Astrocyte (in vitro differentiated cells and primary cell): ENCODE results near the gene SCAI. TPM values are rescaled to one million over a fixed set of nuclear protein-coding genes. Genes with fewer than 3 reads are reported as not detected.
"Not testable (repeated sequence)": the region's sequence is repeated elsewhere in the genome, so short reads cannot be mapped to it uniquely, and the experiment has no call there.

ENCODE experiments used
- DNase-seq: peaks from one replicate; pipeline ENCODE4 v3.0.0-alpha.2; 2010; ENCODE audit warnings: low read depth
- FAIRE-seq: peaks from 2 replicates; lab custom pipeline; 2011; peaks lifted over from hg19 to GRCh38; lab: Jason Lieb, UNC
- H2AFZ ChIP-seq: 2 replicates; pipeline ENCODE4 v1.6.0; 2012; ENCODE audit warnings: low read depth, low read length, inconsistent platforms
- H3K27ac ChIP-seq: 2 replicates; pipeline ENCODE4 v1.5.1; 2011; ENCODE audit warnings: low read depth, low read length, inconsistent platforms
- H3K27me3 ChIP-seq: 2 replicates; pipeline ENCODE4 v1.6.0; 2011; ENCODE audit warnings: low read length, inconsistent platforms; ENCODE audit not compliant: insufficient read depth
- H3K36me3 ChIP-seq: 2 replicates; pipeline ENCODE4 v1.5.1; 2011; ENCODE audit warnings: low read length, inconsistent platforms; ENCODE audit not compliant: insufficient read depth
- H3K4me1 ChIP-seq: 2 replicates; pipeline ENCODE4 v1.5.1; 2011; ENCODE audit warnings: low read length, inconsistent platforms; ENCODE audit not compliant: insufficient read depth
- H3K4me2 ChIP-seq: 2 replicates; pipeline ENCODE4 v1.6.0; 2012; ENCODE audit warnings: low read length, inconsistent platforms
- H3K4me3 ChIP-seq: 2 replicates; pipeline ENCODE4 v1.5.1; 2011; ENCODE audit warnings: low read depth, mild to moderate bottlenecking, low read length, inconsistent platforms; ENCODE audit not compliant: insufficient read depth
- H3K79me2 ChIP-seq: 2 replicates; pipeline ENCODE4 v1.6.0; 2012; ENCODE audit warnings: mild to moderate bottlenecking, low read length, inconsistent platforms; ENCODE audit not compliant: insufficient read depth
- H3K9ac ChIP-seq: 2 replicates; pipeline ENCODE4 v1.6.0; 2012; ENCODE audit warnings: mild to moderate bottlenecking, low read length, inconsistent platforms
- H3K9me3 ChIP-seq: 2 replicates; pipeline ENCODE4 v1.5.1; 2012; ENCODE audit warnings: low read depth, mild to moderate bottlenecking, low read length, inconsistent platforms; ENCODE audit not compliant: insufficient read depth
- H4K20me1 ChIP-seq: 2 replicates; pipeline ENCODE4 v1.6.0; 2012; ENCODE audit warnings: low read length, inconsistent platforms; ENCODE audit not compliant: insufficient read depth
- H3K27ac Mint-ChIP-seq: one replicate; pipeline ENCODE4 v1.8.0; 2021; ENCODE audit warnings: mild to moderate bottlenecking, mixed read lengths; ENCODE audit not compliant: unreplicated experiment
- H3K27me3 Mint-ChIP-seq: one replicate; pipeline ENCODE4 v1.8.0; 2021; ENCODE audit warnings: low read depth, mixed read lengths; ENCODE audit not compliant: unreplicated experiment
- H3K36me3 Mint-ChIP-seq: one replicate; pipeline ENCODE4 v1.8.0; 2021; ENCODE audit warnings: low read depth, mixed read lengths; ENCODE audit not compliant: unreplicated experiment
- H3K4me1 Mint-ChIP-seq: one replicate; pipeline ENCODE4 v1.8.0; 2021; ENCODE audit warnings: low read depth, mixed read lengths; ENCODE audit not compliant: unreplicated experiment
- H3K4me3 Mint-ChIP-seq: one replicate; pipeline ENCODE4 v1.8.0; 2021; ENCODE audit warnings: mild to moderate bottlenecking, moderate library complexity, mixed read lengths; ENCODE audit not compliant: unreplicated experiment
- H3K9me3 Mint-ChIP-seq: one replicate; pipeline ENCODE4 v1.8.0; 2021; ENCODE audit warnings: mild to moderate bottlenecking, mixed read lengths; ENCODE audit not compliant: unreplicated experiment
- CTCF ChIP-seq: IDR thresholded peaks from 2 replicates; pipeline ENCODE4 v1.5.1; 2011; ENCODE audit warnings: low read depth, mild to moderate bottlenecking, inconsistent platforms, low read length, moderate library complexity; ENCODE audit not compliant: insufficient read depth
- EZH2 ChIP-seq: IDR thresholded peaks from 2 replicates; pipeline ENCODE4 v1.6.1; 2012; ENCODE audit warnings: mild to moderate bottlenecking, low read length, inconsistent platforms; ENCODE audit not compliant: insufficient read depth
- total RNA-seq: library from RNA; stranded (reverse); gene quantifications from 2 replicates; pipeline ENCODE4 v1.2.1, GENCODE V29; 2021

Gene SCAI
- total RNA-seq, 1 donor from 2014 or later = 6.8 TPM

- H3K9me3 ChIP-seq = no peaks in the 10 kb centered on the region
- peaks cover 7% of the 10 kb centered on the region for H3K4me1 Mint-ChIP-seq
- no peak overlapping the region for H3K4me2 ChIP-seq
- H3K27ac Mint-ChIP-seq = no peak overlapping the region
- H3K4me3 ChIP-seq = no peak overlapping the region
- FAIRE-seq (no peak), DNase-seq (no peak)
- H4K20me1 ChIP-seq = no peaks in the 10 kb centered on the region
- H3K27me3 Mint-ChIP-seq = no peaks in the 10 kb centered on the region
- H3K27me3 ChIP-seq = no peaks in the 10 kb centered on the region
- H3K4me3 Mint-ChIP-seq = no peak overlapping the region
- no peaks in the 10 kb centered on the region for H3K4me1 ChIP-seq
- H3K79me2 ChIP-seq = no peaks in the 10 kb centered on the region
- H3K27ac ChIP-seq = no peak overlapping the region
- peaks cover 3% of the 10 kb centered on the region for H3K36me3 Mint-ChIP-seq
- TF ChIP-seq CTCF = no peak
- no peak overlapping the region for H3K9ac ChIP-seq
- H3K9me3 Mint-ChIP-seq = no peaks in the 10 kb centered on the region
- peaks cover 27% of the 10 kb centered on the region for H3K36me3 ChIP-seq
- H2AFZ ChIP-seq = no peak overlapping the region
Measured at GRCh38 chr9:124932333-124932732, 211.0 kb downstream of the SCAI start.

GRCh38 chr9:124929464-124929863 lies 213.9 kb downstream of the SCAI start:
- no peak for FAIRE-seq
- H3K4me3 ChIP-seq = no peak overlapping the region

GRCh38 chr9:124928116-124928515 lies 215.2 kb downstream of the SCAI start:
- H3K9me3 Mint-ChIP-seq = no peaks in the 10 kb centered on the region

More at GRCh38 chr9:124929464-124929863, 213.9 kb downstream of the SCAI start:
- Histone ChIP-seq H2AFZ (no peak overlapping the region), H4K20me1 (no peaks in the 10 kb centered on the region), H3K27ac (no peak overlapping the region), H3K27me3 (no peaks in the 10 kb centered on the region), H3K36me3 (peaks cover 37% of the 10 kb centered on the region), H3K4me2 (no peak overlapping the region), H3K9ac (no peak overlapping the region), H3K9me3 (no peaks in the 10 kb centered on the region), H3K79me2 (no peaks in the 10 kb centered on the region), H3K4me1 (no peaks in the 10 kb centered on the region)
- TF ChIP-seq CTCF (no peak), EZH2 (no peak)
- no peak overlapping the region for H3K27ac Mint-ChIP-seq
- H3K36me3 Mint-ChIP-seq = peaks cover 10% of the 10 kb centered on the region
- H3K27me3 Mint-ChIP-seq = no peaks in the 10 kb centered on the region
- no peak for DNase-seq
- H3K9me3 Mint-ChIP-seq = no peaks in the 10 kb centered on the region
- no peak overlapping the region for H3K4me3 Mint-ChIP-seq
- H3K4me1 Mint-ChIP-seq = peaks cover 5% of the 10 kb centered on the region

GRCh38 chr9:124920394-124920793 lies 222.9 kb downstream of the SCAI start:
- not testable (repeated sequence) for H3K4me3 Mint-ChIP-seq, H3K4me2 ChIP-seq, H3K36me3 Mint-ChIP-seq, H2AFZ ChIP-seq, H3K27ac ChIP-seq, H3K4me1 Mint-ChIP-seq, H4K20me1 ChIP-seq, H3K4me3 ChIP-seq, DNase-seq, H3K9me3 ChIP-seq, H3K79me2 ChIP-seq, H3K9ac ChIP-seq, H3K4me1 ChIP-seq, FAIRE-seq, H3K27me3 ChIP-seq, H3K27me3 Mint-ChIP-seq, H3K27ac Mint-ChIP-seq, H3K9me3 Mint-ChIP-seq
- H3K36me3 ChIP-seq = peaks cover 11% of the 10 kb centered on the region

More at GRCh38 chr9:124928116-124928515, 215.2 kb downstream of the SCAI start:
- Mint-ChIP-seq H3K36me3 (peaks cover 10% of the 10 kb centered on the region), H3K27me3 (no peaks in the 10 kb centered on the region), H3K4me3 (no peak overlapping the region), H3K4me1 (no peaks in the 10 kb centered on the region), H3K27ac (no peak overlapping the region)
- no peaks in the 10 kb centered on the region for H4K20me1 ChIP-seq
- no peak overlapping the region for H3K9ac ChIP-seq
- FAIRE-seq (no peak), DNase-seq (no peak)
- no peak overlapping the region for H3K27ac ChIP-seq
- no peaks in the 10 kb centered on the region for H3K9me3 ChIP-seq
- H3K4me3 ChIP-seq = no peak overlapping the region
- peaks cover 32% of the 10 kb centered on the region for H3K36me3 ChIP-seq
- no peak overlapping the region for H3K4me2 ChIP-seq
- TF ChIP-seq CTCF (no peak), EZH2 (no peak)
- H3K79me2 ChIP-seq = no peaks in the 10 kb centered on the region
- H2AFZ ChIP-seq = no peak overlapping the region
- no peaks in the 10 kb centered on the region for H3K4me1 ChIP-seq
- H3K27me3 ChIP-seq = no peaks in the 10 kb centered on the region
